Panc1 (cell line): ENCODE measurements around the gene PDGFA. TPM values are rescaled to one million over a fixed set of nuclear protein-coding genes. Genes with fewer than 3 reads are reported as not detected.

ENCODE experiments used
- ATAC-seq: fragments of 200-7000 bp; cut with Tn5 transposase; 2 replicates; pipeline ENCODE4 v1.9.1; 2020; ENCODE audit warnings: mild to moderate bottlenecking, moderate library complexity
- BruUV-seq: library from RNA; stranded (reverse); fragments of 400-500 nt; replicated peaks from 2 replicates; lab custom pipeline; 2021; lab: Mats Ljungman, UMichigan
- CTCF ChIA-PET: fragments of 300-600 bp; sonication (Branson Sonifier 250); formaldehyde crosslinking; loops from one replicate; lab custom pipeline; 2022; ENCODE audit warnings: antibody characterized with exemption; lab: Charles Lee
- POLR2A ChIA-PET: fragments of 300-600 bp; sonication (Branson Sonifier 250); formaldehyde crosslinking; loops from one replicate; lab custom pipeline; 2022; ENCODE audit warnings: antibody characterized with exemption; lab: Charles Lee
- DNase-seq: peaks from one replicate; pipeline ENCODE4 v3.0.0-alpha.2; 2010; ENCODE audit warnings: low read depth, low spot score
- H3K27ac ChIP-seq: 2 replicates; pipeline ENCODE4 v1.5.1; 2011; ENCODE audit warnings: mild to moderate bottlenecking, low read length, inconsistent platforms
- H3K27me3 ChIP-seq: fragments of 200-500 bp; sonication (Bioruptor generic); 2 replicates; pipeline ENCODE4 v1.6.0; 2014; ENCODE audit warnings: low read length, inconsistent platforms; ENCODE audit not compliant: control insufficient read depth, insufficient read depth
- H3K36me3 ChIP-seq: fragments of 200-500 bp; sonication (Bioruptor generic); 2 replicates; pipeline ENCODE4 v1.5.1; 2014; ENCODE audit warnings: inconsistent platforms, mild to moderate bottlenecking, low read length, moderate library complexity; ENCODE audit not compliant: control insufficient read depth, insufficient read depth
- H3K4me1 ChIP-seq: 2 replicates; pipeline ENCODE4 v1.5.1; 2011; ENCODE audit warnings: inconsistent platforms, mild to moderate bottlenecking, low read length, moderate library complexity; ENCODE audit not compliant: control insufficient read depth, insufficient read depth
- H3K4me3 ChIP-seq, 2 experiments: 2 replicates each; pipeline ENCODE4 v1.5.1; 2011 to 2012; ENCODE audit warnings: low read depth in 2 of 2, low read length in 2 of 2, mild to moderate bottlenecking in 2 of 2, inconsistent platforms in 1 of 2, moderate library complexity in 1 of 2
- H3K9me3 ChIP-seq: fragments of 200-500 bp; sonication (Bioruptor generic); 2 replicates; pipeline ENCODE4 v1.5.1; 2014; ENCODE audit warnings: low read depth, mild to moderate bottlenecking, inconsistent platforms, low read length, moderate library complexity; ENCODE audit not compliant: control insufficient read depth, insufficient read depth
- POLR2AphosphoS5 ChIP-seq: IDR thresholded peaks from 2 replicates; pipeline ENCODE4 v1.6.1; 2012; ENCODE audit warnings: mild to moderate bottlenecking, low read depth, low read length, moderate library complexity
- SIN3A ChIP-seq: IDR thresholded peaks from 2 replicates; pipeline ENCODE4 v1.6.1; 2012; ENCODE audit warnings: low read depth, mild to moderate bottlenecking, low read length, moderate library complexity, borderline replicate concordance; ENCODE audit not compliant: insufficient read depth
- TCF7L2 ChIP-seq: IDR thresholded peaks from 2 replicates; pipeline ENCODE4 v1.6.1; 2011; ENCODE audit warnings: mild to moderate bottlenecking, low read depth, low read length, inconsistent platforms
- in situ Hi-C: cut with HindIII; loops from 2 replicates; pipeline ENCODE4 v1.10.0; 2016; ENCODE audit warnings: low sequenced_read_pairs, low pct_unique_long_range_greater_than_20kb
- intact Hi-C: fragments of 100-400 bp; cut with micrococcal nuclease; formaldehyde crosslinking; loops from one replicate; pipeline ENCODE4 v1.10.0; 2022; ENCODE audit not compliant: unreplicated experiment
- total RNA-seq: library from RNA; stranded (reverse); gene quantifications from one replicate; pipeline ENCODE4 v1.2.1, GENCODE V29; 2021; ENCODE audit not compliant: unreplicated experiment
- TF ChIP-seq, protein P1 (sequence below): fragments of 450-650 bp; IDR thresholded peaks from 2 replicates; pipeline ENCODE4 v1.5.1; 2017; ENCODE audit warnings: mild to moderate bottlenecking
- TF ChIP-seq, protein P2 (sequence below), 2 experiments: IDR thresholded peaks; 2 replicates each; pipeline ENCODE4 v1.6.1; 2011 to 2012; ENCODE audit warnings: low read depth in 2 of 2, control low read depth in 1 of 2, low read length in 1 of 2, mild to moderate bottlenecking in 1 of 2, moderate library complexity in 1 of 2; ENCODE audit not compliant: insufficient read depth in 1 of 2

PDGFA gene
- total RNA-seq, 1 experiment from 2014 or later, result 18.5 TPM

DNA sequence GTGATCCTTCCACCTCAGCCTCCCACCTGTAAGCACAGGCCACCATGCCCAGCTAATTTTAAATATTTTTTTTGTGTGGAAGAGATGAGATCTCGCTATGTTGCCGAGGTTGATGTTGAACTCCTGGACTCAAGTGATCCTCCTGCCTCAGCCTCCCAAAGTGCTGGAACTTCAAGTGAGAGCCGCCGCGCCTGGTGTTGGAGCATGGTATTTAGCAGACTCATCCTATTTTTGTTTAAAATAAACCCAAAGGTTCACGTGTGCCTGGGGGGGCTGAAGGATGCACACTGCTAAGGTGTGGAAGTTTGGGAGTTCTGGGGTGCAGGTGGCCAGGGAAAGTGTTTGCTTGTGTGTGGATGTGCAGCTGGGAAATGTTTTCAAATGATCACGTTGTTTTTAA is 18.1 kb downstream of the PDGFA start:
- Histone ChIP-seq H3K4me3 (no peak overlapping the region), H3K36me3 (no peaks in the 10 kb centered on the region), H3K9me3 (no peaks in the 10 kb centered on the region), H3K4me1 (no peaks in the 10 kb centered on the region; the same call in 1 of the 2 replicates), H3K27me3 (no peaks in the 10 kb centered on the region), H3K27ac (no peak overlapping the region)
- no peak for ATAC-seq
- in situ Hi-C loops (no loop called here), intact Hi-C loops (no loop called here)
- ChIA-PET POLR2A (no interaction called here), CTCF (no interaction called here)
- no TSS peak for BruUV-seq
- no peak for DNase-seq
- TF ChIP-seq POLR2AphosphoS5, result no peak
- no peak for TF ChIP-seq SIN3A
- TF ChIP-seq, protein P1, sequence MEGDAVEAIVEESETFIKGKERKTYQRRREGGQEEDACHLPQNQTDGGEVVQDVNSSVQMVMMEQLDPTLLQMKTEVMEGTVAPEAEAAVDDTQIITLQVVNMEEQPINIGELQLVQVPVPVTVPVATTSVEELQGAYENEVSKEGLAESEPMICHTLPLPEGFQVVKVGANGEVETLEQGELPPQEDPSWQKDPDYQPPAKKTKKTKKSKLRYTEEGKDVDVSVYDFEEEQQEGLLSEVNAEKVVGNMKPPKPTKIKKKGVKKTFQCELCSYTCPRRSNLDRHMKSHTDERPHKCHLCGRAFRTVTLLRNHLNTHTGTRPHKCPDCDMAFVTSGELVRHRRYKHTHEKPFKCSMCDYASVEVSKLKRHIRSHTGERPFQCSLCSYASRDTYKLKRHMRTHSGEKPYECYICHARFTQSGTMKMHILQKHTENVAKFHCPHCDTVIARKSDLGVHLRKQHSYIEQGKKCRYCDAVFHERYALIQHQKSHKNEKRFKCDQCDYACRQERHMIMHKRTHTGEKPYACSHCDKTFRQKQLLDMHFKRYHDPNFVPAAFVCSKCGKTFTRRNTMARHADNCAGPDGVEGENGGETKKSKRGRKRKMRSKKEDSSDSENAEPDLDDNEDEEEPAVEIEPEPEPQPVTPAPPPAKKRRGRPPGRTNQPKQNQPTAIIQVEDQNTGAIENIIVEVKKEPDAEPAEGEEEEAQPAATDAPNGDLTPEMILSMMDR, result no peak
- TF ChIP-seq, protein P2, sequence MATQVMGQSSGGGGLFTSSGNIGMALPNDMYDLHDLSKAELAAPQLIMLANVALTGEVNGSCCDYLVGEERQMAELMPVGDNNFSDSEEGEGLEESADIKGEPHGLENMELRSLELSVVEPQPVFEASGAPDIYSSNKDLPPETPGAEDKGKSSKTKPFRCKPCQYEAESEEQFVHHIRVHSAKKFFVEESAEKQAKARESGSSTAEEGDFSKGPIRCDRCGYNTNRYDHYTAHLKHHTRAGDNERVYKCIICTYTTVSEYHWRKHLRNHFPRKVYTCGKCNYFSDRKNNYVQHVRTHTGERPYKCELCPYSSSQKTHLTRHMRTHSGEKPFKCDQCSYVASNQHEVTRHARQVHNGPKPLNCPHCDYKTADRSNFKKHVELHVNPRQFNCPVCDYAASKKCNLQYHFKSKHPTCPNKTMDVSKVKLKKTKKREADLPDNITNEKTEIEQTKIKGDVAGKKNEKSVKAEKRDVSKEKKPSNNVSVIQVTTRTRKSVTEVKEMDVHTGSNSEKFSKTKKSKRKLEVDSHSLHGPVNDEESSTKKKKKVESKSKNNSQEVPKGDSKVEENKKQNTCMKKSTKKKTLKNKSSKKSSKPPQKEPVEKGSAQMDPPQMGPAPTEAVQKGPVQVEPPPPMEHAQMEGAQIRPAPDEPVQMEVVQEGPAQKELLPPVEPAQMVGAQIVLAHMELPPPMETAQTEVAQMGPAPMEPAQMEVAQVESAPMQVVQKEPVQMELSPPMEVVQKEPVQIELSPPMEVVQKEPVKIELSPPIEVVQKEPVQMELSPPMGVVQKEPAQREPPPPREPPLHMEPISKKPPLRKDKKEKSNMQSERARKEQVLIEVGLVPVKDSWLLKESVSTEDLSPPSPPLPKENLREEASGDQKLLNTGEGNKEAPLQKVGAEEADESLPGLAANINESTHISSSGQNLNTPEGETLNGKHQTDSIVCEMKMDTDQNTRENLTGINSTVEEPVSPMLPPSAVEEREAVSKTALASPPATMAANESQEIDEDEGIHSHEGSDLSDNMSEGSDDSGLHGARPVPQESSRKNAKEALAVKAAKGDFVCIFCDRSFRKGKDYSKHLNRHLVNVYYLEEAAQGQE (IDR thresholded peaks at IDR 0.05; ENCODE audit: insufficient read depth in 1 of 2, low read depth in 2 of 2, low read length in 1 of 2), result no peak
- no peak for TF ChIP-seq TCF7L2

DNA sequence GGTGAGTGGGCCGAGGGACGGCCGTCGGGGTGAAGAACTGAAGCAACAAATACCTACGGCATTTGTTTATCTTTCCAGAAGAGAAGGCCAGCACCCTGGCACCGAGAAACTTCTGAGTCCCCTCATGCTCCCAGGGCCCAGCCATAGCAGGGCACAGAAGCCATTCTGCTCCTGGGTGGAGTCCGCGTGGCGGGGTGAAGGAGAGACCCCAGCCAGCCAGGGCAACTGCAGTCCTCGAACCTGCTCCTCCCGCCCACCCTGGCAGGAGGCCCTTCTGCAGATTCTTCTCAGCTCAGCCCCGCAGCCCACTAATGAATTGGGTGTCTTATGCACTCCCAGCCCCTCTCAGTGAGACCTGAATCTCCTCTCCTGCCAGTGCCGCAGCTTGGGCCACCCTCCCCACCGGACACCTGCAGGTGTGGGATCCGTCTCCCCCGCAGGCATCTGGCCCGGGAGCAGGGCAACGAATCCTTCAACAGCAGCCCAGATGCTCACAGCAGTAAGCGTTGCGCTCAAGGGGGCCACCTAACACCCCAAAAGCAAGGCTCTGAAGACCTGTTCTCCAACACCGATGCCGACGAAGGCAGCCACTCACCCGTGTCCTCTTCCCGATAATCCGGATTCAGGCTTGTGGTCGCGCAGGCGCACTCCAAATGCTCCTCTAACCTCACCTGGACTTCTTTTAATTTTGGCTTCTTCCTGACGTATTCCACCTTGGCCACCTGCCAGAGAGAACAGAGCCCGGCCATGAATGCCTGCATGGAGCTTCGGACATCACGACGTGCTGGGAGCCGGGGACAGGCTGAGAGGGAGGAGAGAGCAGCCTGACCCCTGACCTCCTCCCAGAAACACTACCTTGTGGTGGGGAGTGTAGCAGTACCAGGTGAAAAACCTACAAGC is 18.9 kb downstream of the PDGFA start:
- no peak for TF ChIP-seq SIN3A
- TF ChIP-seq, protein P1, result no peak
- no peak for TF ChIP-seq TCF7L2
- no peak for TF ChIP-seq POLR2AphosphoS5
- TF ChIP-seq, protein P2 (IDR thresholded peaks at IDR 0.05; ENCODE audit: insufficient read depth in 1 of 2, low read depth in 2 of 2, low read length in 1 of 2), result no peak
- no peaks in the 10 kb centered on the region for H3K27me3 ChIP-seq
- H3K9me3 ChIP-seq, result no peaks in the 10 kb centered on the region
- ATAC-seq (no peak), DNase-seq (no peak)
- no peaks in the 10 kb centered on the region; the same call in 1 of the 2 replicates for H3K4me1 ChIP-seq
- intact Hi-C loops, result no loop called here
- BruUV-seq, result no TSS peak
- no peak overlapping the region for H3K4me3 ChIP-seq
- ChIA-PET CTCF (no interaction called here), POLR2A (no interaction called here)
- no peaks in the 10 kb centered on the region for H3K36me3 ChIP-seq
- in situ Hi-C loops, result no loop called here
- no peak overlapping the region for H3K27ac ChIP-seq
